ENCODE measurements around the gene ADARB2.

The ADARB2 gene

DNA sequence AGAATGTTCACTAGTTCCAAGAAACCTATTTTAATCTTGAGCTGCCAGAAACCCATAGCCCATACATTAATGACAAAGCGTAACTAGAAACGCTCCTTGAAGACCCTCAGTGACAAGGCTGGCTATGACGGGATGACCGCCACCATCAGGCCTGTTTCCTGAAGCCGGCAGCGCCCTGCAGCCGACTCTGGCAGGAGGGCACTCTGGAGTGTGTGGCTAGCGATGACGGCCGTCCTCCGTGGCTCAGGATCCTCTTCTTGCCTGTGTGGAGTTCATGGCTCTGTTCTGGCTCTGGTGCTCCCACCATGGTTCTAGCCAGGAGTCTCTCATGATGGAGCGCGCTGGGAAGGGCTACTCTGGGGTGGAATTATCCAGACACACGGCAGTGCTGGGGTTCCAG, 224.1 kb downstream of the ADARB2 start:
- DNase-seq (ENCODE audit: low spot score): no peak
- no peaks in the 10 kb centered on the region for H3K36me3 ChIP-seq (ENCODE audit: low read depth)
- no peaks in the 10 kb centered on the region for H3K9me3 ChIP-seq (ENCODE audit: severe bottlenecking)
- no peak overlapping the region for H3K27ac ChIP-seq (ENCODE audit: poor library complexity, severe bottlenecking)
- no peaks in the 10 kb centered on the region for H3K27me3 ChIP-seq (ENCODE audit: insufficient read depth, poor library complexity, severe bottlenecking)
- H3K4me1 ChIP-seq (ENCODE audit: insufficient read depth, poor library complexity, severe bottlenecking): no peaks in the 10 kb centered on the region
- no peak overlapping the region for H3K4me3 ChIP-seq (ENCODE audit: severe bottlenecking)
- ATAC-seq (ENCODE audit: low read depth): no peak
- TF ChIP-seq, protein P1, sequence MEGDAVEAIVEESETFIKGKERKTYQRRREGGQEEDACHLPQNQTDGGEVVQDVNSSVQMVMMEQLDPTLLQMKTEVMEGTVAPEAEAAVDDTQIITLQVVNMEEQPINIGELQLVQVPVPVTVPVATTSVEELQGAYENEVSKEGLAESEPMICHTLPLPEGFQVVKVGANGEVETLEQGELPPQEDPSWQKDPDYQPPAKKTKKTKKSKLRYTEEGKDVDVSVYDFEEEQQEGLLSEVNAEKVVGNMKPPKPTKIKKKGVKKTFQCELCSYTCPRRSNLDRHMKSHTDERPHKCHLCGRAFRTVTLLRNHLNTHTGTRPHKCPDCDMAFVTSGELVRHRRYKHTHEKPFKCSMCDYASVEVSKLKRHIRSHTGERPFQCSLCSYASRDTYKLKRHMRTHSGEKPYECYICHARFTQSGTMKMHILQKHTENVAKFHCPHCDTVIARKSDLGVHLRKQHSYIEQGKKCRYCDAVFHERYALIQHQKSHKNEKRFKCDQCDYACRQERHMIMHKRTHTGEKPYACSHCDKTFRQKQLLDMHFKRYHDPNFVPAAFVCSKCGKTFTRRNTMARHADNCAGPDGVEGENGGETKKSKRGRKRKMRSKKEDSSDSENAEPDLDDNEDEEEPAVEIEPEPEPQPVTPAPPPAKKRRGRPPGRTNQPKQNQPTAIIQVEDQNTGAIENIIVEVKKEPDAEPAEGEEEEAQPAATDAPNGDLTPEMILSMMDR (IDR thresholded peaks at IDR 0.05; ENCODE audit: poor library complexity, severe bottlenecking): no peak

DNA sequence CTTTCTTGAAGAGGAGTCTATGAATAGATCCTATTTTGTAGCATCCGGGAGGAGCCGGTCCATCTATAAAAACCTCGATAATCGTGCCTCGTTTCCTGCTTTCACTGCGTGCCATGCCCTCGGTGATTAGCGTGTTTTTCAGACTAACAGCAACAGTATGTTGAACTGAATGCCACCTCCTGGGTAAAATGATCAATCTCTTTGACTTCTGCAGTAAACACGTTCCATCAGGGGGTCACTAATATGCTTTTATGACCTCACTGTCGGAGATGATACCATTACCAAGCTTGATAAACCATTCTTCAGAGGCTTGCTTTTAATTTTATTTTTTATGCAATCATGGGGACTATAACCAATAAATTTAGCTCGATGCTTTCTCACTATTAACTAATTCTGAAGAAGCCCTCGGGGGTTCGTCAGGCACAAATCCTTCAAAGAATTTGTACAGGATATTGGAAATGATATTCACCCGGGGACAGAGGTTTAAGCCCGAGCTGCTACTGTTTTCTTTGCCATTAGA, 228.3 kb downstream of the ADARB2 start:
- TF ChIP-seq, protein P1 (IDR thresholded peaks at IDR 0.05; ENCODE audit: poor library complexity, severe bottlenecking): no peak

DNA sequence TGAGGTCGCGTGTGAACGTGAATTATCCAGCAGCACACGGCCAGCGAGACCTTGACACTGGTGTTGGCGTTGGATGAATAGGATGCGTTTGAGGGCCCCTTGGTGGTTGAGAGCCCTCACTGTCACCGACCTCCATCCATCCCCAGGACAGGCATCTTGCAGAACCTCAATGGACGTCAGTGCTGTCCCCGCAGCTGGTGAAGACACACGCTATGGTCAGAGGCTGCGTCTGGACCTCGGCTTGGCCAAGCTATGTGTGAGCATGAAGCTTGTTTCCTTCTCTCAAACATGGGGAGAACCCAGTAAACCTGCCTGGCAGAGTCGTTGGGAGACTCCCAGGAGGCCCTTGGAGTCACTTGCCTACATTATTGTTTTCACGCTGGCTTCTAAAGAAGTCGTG, 229.2 kb downstream of the ADARB2 start:
- TF ChIP-seq, protein P1 (IDR thresholded peaks at IDR 0.05; ENCODE audit: poor library complexity, severe bottlenecking): no peak
- Histone ChIP-seq H3K9me3 (ENCODE audit: severe bottlenecking) (no peaks in the 10 kb centered on the region), H3K4me3 (ENCODE audit: severe bottlenecking) (no peak overlapping the region), H3K27me3 (ENCODE audit: insufficient read depth, poor library complexity, severe bottlenecking) (no peaks in the 10 kb centered on the region), H3K36me3 (ENCODE audit: low read depth) (no peaks in the 10 kb centered on the region), H3K27ac (ENCODE audit: poor library complexity, severe bottlenecking) (no peak overlapping the region), H3K4me1 (ENCODE audit: insufficient read depth, poor library complexity, severe bottlenecking) (no peaks in the 10 kb centered on the region)
- ATAC-seq (ENCODE audit: low read depth): no peak
- no peak for DNase-seq (ENCODE audit: low spot score)

More for the DNA sequence above, 228.3 kb downstream of the ADARB2 start:
- no peaks in the 10 kb centered on the region for H3K36me3 ChIP-seq (ENCODE audit: low read depth)
- no peak overlapping the region for H3K27ac ChIP-seq (ENCODE audit: poor library complexity, severe bottlenecking)
- no peaks in the 10 kb centered on the region for H3K9me3 ChIP-seq (ENCODE audit: severe bottlenecking)
- no peak overlapping the region for H3K4me3 ChIP-seq (ENCODE audit: severe bottlenecking)
- DNase-seq (ENCODE audit: low spot score): no peak
- H3K4me1 ChIP-seq (ENCODE audit: insufficient read depth, poor library complexity, severe bottlenecking): no peaks in the 10 kb centered on the region
- H3K27me3 ChIP-seq (ENCODE audit: insufficient read depth, poor library complexity, severe bottlenecking): no peaks in the 10 kb centered on the region
- no peak for ATAC-seq (ENCODE audit: low read depth)

DNA sequence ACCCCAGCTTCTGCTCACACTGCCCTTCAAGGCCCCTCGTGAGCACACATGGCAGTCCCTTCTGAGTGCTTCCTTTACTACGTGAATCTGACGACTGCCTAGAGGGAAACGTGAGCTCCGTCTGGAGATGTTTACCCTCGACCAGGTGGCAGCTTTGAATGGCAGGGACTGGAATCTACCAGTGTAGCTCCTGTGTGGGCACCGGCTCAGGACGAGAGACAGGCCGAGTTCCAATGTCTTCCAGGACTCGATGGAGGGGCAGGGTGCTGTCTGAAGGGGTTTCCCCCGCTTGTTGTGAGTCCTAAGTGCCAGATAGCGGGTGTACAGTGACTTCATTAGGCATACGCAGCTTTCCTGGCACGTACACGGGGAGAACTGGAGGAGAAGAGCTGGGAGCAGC, 229.9 kb downstream of the ADARB2 start:
- DNase-seq (ENCODE audit: low spot score): no peak
- TF ChIP-seq, protein P1 (IDR thresholded peaks at IDR 0.05; ENCODE audit: poor library complexity, severe bottlenecking): no peak
- H3K4me3 ChIP-seq (ENCODE audit: severe bottlenecking): no peak overlapping the region

DNA sequence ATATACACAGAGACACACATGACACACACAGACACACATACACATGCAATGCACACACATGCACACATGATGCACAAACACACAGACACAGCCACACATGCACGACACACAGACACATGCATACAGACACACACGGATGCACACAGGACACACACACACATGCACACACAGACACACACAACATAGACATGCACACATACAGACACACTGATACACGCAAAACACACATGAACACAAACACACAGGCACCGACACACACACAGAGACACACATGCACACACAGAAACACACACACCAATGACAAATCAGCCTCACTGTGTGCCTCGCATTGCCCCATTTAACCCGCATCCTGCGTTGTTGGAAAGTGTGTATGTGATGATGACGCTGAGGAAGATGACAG, 232.4 kb downstream of the ADARB2 start:
- Histone ChIP-seq H3K36me3 (ENCODE audit: low read depth) (no peaks in the 10 kb centered on the region), H3K27me3 (ENCODE audit: insufficient read depth, poor library complexity, severe bottlenecking) (no peaks in the 10 kb centered on the region), H3K27ac (ENCODE audit: poor library complexity, severe bottlenecking) (no peak overlapping the region), H3K4me1 (ENCODE audit: insufficient read depth, poor library complexity, severe bottlenecking) (no peaks in the 10 kb centered on the region), H3K4me3 (ENCODE audit: severe bottlenecking) (no peak overlapping the region), H3K9me3 (ENCODE audit: severe bottlenecking) (peaks cover 2% of the 10 kb centered on the region)
- no peak for ATAC-seq (ENCODE audit: low read depth)
- TF ChIP-seq, protein P1 (IDR thresholded peaks at IDR 0.05; ENCODE audit: poor library complexity, severe bottlenecking): no peak
- no peak for DNase-seq (ENCODE audit: low spot score)

More for the DNA sequence above, 229.9 kb downstream of the ADARB2 start:
- no peaks in the 10 kb centered on the region for H3K4me1 ChIP-seq (ENCODE audit: insufficient read depth, poor library complexity, severe bottlenecking)
- no peaks in the 10 kb centered on the region for H3K27me3 ChIP-seq (ENCODE audit: insufficient read depth, poor library complexity, severe bottlenecking)
- no peaks in the 10 kb centered on the region for H3K9me3 ChIP-seq (ENCODE audit: severe bottlenecking)
- no peak for ATAC-seq (ENCODE audit: low read depth)
- no peak overlapping the region for H3K27ac ChIP-seq (ENCODE audit: poor library complexity, severe bottlenecking)
- no peaks in the 10 kb centered on the region for H3K36me3 ChIP-seq (ENCODE audit: low read depth)

Data from RWPE2 (cell line).